HepG2 (cell line): Measurements from ENCODE around the gene EMC8. TPM values are rescaled to one million over a fixed set of nuclear protein-coding genes. Genes with fewer than 3 reads are reported as not detected.

ENCODE experiments used
- ATAC-seq: fragments of 200-7000 bp; cut with Tn5 transposase; 3 replicates; pipeline ENCODE4 v1.9.1; 2020; ENCODE audit warnings: mild to moderate bottlenecking, moderate library complexity
- BruUV-seq: library from RNA; stranded (reverse); fragments of 400-500 nt; replicated peaks from 2 replicates; lab custom pipeline; 2021; lab: Mats Ljungman, UMichigan
- CTCF ChIA-PET: fragments of 300-600 bp; formaldehyde crosslinking; extraction: SDS; loops from one replicate; lab custom pipeline; 2021; ENCODE audit warnings: low total read pairs, inconsistent platforms, low intra/inter-chr PET ratio; lab: Yijun Ruan, JAX
- POLR2A ChIA-PET: fragments of 350-600 bp; sonication (Branson Sonifier 250); formaldehyde crosslinking; loops from one replicate; lab custom pipeline; 2020; ENCODE audit warnings: antibody characterized with exemption, inconsistent platforms; lab: Yijun Ruan, JAX
- DNase-seq: peaks from one replicate; pipeline ENCODE4 v3.0.0-alpha.2; 2015; ENCODE audit warnings: low spot score
- FAIRE-seq: peaks from 3 replicates; lab custom pipeline; 2011; peaks lifted over from hg19 to GRCh38; lab: Jason Lieb, UNC
- H2AFZ ChIP-seq: one replicate; pipeline ENCODE4 v1.6.1; 2011; ENCODE audit warnings: low read length, inconsistent platforms
- H3K27ac ChIP-seq: fragments of 300-600 bp; 3 replicates; pipeline ENCODE4 v1.8.0; 2011; ENCODE audit warnings: mixed run types, mild to moderate bottlenecking, mixed read lengths, low read length, inconsistent platforms; ENCODE audit not compliant: insufficient read depth; ENCODE audit errors: extremely low read length
- H3K27me3 ChIP-seq, 2 experiments: fragments of 200-600 bp in 1 of 2; 2 replicates in 1 of 2; 3 replicates in 1 of 2; pipeline versions ENCODE4 v1.6.0 to v1.8.0; 2011; ENCODE audit warnings: low read length in 2 of 2, mild to moderate bottlenecking in 2 of 2, moderate library complexity in 2 of 2, inconsistent platforms in 1 of 2; ENCODE audit not compliant: insufficient read depth in 2 of 2, control insufficient read depth in 1 of 2
- H3K36me3 ChIP-seq, 2 experiments: fragments of 200-600 bp in 1 of 2; replicated peaks in 1 of 2; 2 replicates in 1 of 2; 3 replicates in 1 of 2; pipeline versions ENCODE4 v1.5.1 to v1.8.0; 2011; ENCODE audit warnings: low read length in 2 of 2, inconsistent platforms in 1 of 2; ENCODE audit not compliant: insufficient read depth in 2 of 2, control insufficient read depth in 1 of 2
- H3K4me1 ChIP-seq: 2 replicates; pipeline ENCODE4 v1.5.1; 2012; ENCODE audit warnings: low read length, inconsistent platforms; ENCODE audit not compliant: insufficient read depth
- H3K4me2 ChIP-seq: 2 replicates; pipeline ENCODE4 v1.6.0; 2011; ENCODE audit warnings: low read depth, low read length, inconsistent platforms
- H3K4me3 ChIP-seq, 3 experiments: fragments of 200-600 bp in 1 of 3; sonication (generic), shearing (Covaris generic) in 1 of 3; replicated peaks in 1 of 3; 2 replicates each; pipeline ENCODE4 v1.5.1; 2011 to 2016; ENCODE audit warnings: low read length in 3 of 3, inconsistent platforms in 2 of 3, low read depth in 2 of 3, mild to moderate bottlenecking in 2 of 3, control low read depth in 1 of 3, mixed read lengths in 1 of 3; ENCODE audit not compliant: insufficient read depth in 1 of 3
- H3K79me2 ChIP-seq: one replicate; pipeline ENCODE4 v1.6.1; 2011; ENCODE audit warnings: low read length, inconsistent platforms; ENCODE audit not compliant: insufficient read depth
- H3K9ac ChIP-seq: 2 replicates; pipeline ENCODE4 v1.6.0; 2011; ENCODE audit warnings: mild to moderate bottlenecking, low read depth, low read length, inconsistent platforms; ENCODE audit not compliant: insufficient read depth
- H3K9me3 ChIP-seq: 2 replicates; pipeline ENCODE4 v1.5.1; 2012; ENCODE audit warnings: mild to moderate bottlenecking, low read length
- H4K20me1 ChIP-seq: 2 replicates; pipeline ENCODE4 v1.6.0; 2011; ENCODE audit warnings: inconsistent platforms, mild to moderate bottlenecking, low read length, moderate library complexity; ENCODE audit not compliant: insufficient read depth
- DR1 ChIP-seq: sonication (generic); formaldehyde crosslinking; IDR thresholded peaks from 2 replicates; pipeline ENCODE4 v1.8.0; 2021; ENCODE audit warnings: mild to moderate bottlenecking, missing genetic modification reagents, inconsistent platforms
- KAT8 ChIP-seq: IDR thresholded peaks from 2 replicates; pipeline ENCODE4 v1.6.1; 2016; ENCODE audit warnings: missing genetic modification reagents, missing compliant biosample characterization
- SALL2 ChIP-seq: sonication (generic); formaldehyde crosslinking; IDR thresholded peaks from 2 replicates; pipeline ENCODE4 v1.8.1; 2023; ENCODE audit warnings: mild to moderate bottlenecking, missing genetic modification reagents, inconsistent platforms
- ZNF777 ChIP-seq: sonication (generic); formaldehyde crosslinking; IDR thresholded peaks from 2 replicates; pipeline ENCODE4 v1.4.0; 2020; ENCODE audit warnings: missing genetic modification reagents
- ZNF780A ChIP-seq: sonication (generic); formaldehyde crosslinking; IDR thresholded peaks from 2 replicates; pipeline ENCODE4 v1.8.0; 2022; ENCODE audit warnings: mild to moderate bottlenecking, missing genetic modification reagents, moderate library complexity
- WGBS: methylation state at CpG from one replicate; pipeline ENCODE4 v1.1.6; 2017; ENCODE audit warnings: low lambda C conversion rate; 5-methylcytosine and 5-hydroxymethylcytosine counted together
- in situ Hi-C: cut with HindIII; loops from 2 replicates; pipeline ENCODE4 v1.10.0; 2017; ENCODE audit warnings: low pct_unique_long_range_greater_than_20kb; ENCODE audit not compliant: extremely low pct_ligation_motif_present
- intact Hi-C: fragments of 100-400 bp; cut with micrococcal nuclease; formaldehyde crosslinking; loops from one replicate; pipeline ENCODE4 v1.10.0; 2022; ENCODE audit not compliant: unreplicated experiment
- polyA plus RNA-seq, 8 experiments: library from polyadenylated mRNA; depleted of rRNA in 3 of 8; stranded (reverse) in 7 of 8; unstranded in 1 of 8; fragments of >200 nt; fragmentation: Illumina TruSeq in 4 of 8; extraction: Trizol in 4 of 8; gene quantifications; 2 replicates each; pipeline versions ENCODE4 v1.2.1 to v1.2.3, GENCODE V29; 2011 to 2016; ENCODE audit warnings: low read depth in 4 of 8, missing spikeins in 1 of 8, mixed read lengths in 1 of 8; ENCODE audit not compliant: insufficient read depth in 1 of 8
- total RNA-seq, 5 experiments: library from RNA; depleted of rRNA; stranded (reverse); fragments of >200 nt; fragmentation: Illumina TruSeq; extraction: Trizol; gene quantifications; 2 replicates each; pipeline ENCODE4 v1.2.3, GENCODE V29; 2016; ENCODE audit warnings: low read depth in 1 of 5
- TF ChIP-seq, protein P1 (sequence below): sonication (generic); formaldehyde crosslinking; IDR thresholded peaks from 2 replicates; pipeline ENCODE4 v1.4.0; 2020; ENCODE audit warnings: missing genetic modification reagents, borderline replicate concordance
- TF ChIP-seq, protein P2 (sequence below): sonication (generic); formaldehyde crosslinking; IDR thresholded peaks from 2 replicates; pipeline ENCODE4 v1.4.0; 2020; ENCODE audit warnings: missing genetic modification reagents, borderline replicate concordance
- TF ChIP-seq, protein P3 (sequence below): sonication (generic); formaldehyde crosslinking; IDR thresholded peaks from 2 replicates; pipeline ENCODE4 v1.5.0; 2020; ENCODE audit warnings: mild to moderate bottlenecking, missing genetic modification reagents, borderline replicate concordance

Gene EMC8
- total and polyA plus RNA-seq, 2 of the 13 experiments (the other 11 are each of a cell fraction or from before 2014, with no cell fraction given) = 55.0 to 76.0 TPM

- in situ Hi-C loops (no loop called here), intact Hi-C loops (no loop called here)
- Histone ChIP-seq H3K9ac (no peak overlapping the region), H4K20me1 (peaks cover 8% of the 10 kb centered on the region; the same call in 1 of the 2 replicates), H3K4me3 (no peak overlapping the region), H3K9me3 (no peaks in the 10 kb centered on the region), H3K27me3 (peaks cover 37 to 81% of the 10 kb centered on the region in 2 experiments), H3K27ac (no peak overlapping the region), H2AFZ (no peak overlapping the region), H3K36me3 (no peaks in the 10 kb centered on the region), H3K4me2 (no peak overlapping the region), H3K4me1 (0 out of 2 replicates have a peak, but pooled peaks cover 22% of the 10 kb centered on the region), H3K79me2 (no peaks in the 10 kb centered on the region)
- CTCF ChIA-PET = no interaction called here
- no TSS peak for BruUV-seq
- DNase-seq (no peak), FAIRE-seq (no peak), ATAC-seq (no peak)
- POLR2A ChIA-PET = no interaction called here
- 23% methylated on average over 6 of the region's 6 CpGs for WGBS
- TF ChIP-seq, protein P1, sequence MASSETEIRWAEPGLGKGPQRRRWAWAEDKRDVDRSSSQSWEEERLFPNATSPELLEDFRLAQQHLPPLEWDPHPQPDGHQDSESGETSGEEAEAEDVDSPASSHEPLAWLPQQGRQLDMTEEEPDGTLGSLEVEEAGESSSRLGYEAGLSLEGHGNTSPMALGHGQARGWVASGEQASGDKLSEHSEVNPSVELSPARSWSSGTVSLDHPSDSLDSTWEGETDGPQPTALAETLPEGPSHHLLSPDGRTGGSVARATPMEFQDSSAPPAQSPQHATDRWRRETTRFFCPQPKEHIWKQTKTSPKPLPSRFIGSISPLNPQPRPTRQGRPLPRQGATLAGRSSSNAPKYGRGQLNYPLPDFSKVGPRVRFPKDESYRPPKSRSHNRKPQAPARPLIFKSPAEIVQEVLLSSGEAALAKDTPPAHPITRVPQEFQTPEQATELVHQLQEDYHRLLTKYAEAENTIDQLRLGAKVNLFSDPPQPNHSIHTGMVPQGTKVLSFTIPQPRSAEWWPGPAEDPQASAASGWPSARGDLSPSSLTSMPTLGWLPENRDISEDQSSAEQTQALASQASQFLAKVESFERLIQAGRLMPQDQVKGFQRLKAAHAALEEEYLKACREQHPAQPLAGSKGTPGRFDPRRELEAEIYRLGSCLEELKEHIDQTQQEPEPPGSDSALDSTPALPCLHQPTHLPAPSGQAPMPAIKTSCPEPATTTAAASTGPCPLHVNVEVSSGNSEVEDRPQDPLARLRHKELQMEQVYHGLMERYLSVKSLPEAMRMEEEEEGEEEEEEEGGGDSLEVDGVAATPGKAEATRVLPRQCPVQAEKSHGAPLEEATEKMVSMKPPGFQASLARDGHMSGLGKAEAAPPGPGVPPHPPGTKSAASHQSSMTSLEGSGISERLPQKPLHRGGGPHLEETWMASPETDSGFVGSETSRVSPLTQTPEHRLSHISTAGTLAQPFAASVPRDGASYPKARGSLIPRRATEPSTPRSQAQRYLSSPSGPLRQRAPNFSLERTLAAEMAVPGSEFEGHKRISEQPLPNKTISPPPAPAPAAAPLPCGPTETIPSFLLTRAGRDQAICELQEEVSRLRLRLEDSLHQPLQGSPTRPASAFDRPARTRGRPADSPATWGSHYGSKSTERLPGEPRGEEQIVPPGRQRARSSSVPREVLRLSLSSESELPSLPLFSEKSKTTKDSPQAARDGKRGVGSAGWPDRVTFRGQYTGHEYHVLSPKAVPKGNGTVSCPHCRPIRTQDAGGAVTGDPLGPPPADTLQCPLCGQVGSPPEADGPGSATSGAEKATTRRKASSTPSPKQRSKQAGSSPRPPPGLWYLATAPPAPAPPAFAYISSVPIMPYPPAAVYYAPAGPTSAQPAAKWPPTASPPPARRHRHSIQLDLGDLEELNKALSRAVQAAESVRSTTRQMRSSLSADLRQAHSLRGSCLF (CRISPR knock-in tag) = no peak
- TF ChIP-seq, protein P2, sequence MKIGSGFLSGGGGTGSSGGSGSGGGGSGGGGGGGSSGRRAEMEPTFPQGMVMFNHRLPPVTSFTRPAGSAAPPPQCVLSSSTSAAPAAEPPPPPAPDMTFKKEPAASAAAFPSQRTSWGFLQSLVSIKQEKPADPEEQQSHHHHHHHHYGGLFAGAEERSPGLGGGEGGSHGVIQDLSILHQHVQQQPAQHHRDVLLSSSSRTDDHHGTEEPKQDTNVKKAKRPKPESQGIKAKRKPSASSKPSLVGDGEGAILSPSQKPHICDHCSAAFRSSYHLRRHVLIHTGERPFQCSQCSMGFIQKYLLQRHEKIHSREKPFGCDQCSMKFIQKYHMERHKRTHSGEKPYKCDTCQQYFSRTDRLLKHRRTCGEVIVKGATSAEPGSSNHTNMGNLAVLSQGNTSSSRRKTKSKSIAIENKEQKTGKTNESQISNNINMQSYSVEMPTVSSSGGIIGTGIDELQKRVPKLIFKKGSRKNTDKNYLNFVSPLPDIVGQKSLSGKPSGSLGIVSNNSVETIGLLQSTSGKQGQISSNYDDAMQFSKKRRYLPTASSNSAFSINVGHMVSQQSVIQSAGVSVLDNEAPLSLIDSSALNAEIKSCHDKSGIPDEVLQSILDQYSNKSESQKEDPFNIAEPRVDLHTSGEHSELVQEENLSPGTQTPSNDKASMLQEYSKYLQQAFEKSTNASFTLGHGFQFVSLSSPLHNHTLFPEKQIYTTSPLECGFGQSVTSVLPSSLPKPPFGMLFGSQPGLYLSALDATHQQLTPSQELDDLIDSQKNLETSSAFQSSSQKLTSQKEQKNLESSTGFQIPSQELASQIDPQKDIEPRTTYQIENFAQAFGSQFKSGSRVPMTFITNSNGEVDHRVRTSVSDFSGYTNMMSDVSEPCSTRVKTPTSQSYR (CRISPR knock-in tag) = no peak
- TF ChIP-seq DR1 (CRISPR knock-in tag) (no peak), KAT8 (CRISPR knock-in tag) (no peak), ZNF777 (no peak), ZNF780A (no peak), SALL2 (CRISPR knock-in tag) (no peak)
- TF ChIP-seq, protein P3, sequence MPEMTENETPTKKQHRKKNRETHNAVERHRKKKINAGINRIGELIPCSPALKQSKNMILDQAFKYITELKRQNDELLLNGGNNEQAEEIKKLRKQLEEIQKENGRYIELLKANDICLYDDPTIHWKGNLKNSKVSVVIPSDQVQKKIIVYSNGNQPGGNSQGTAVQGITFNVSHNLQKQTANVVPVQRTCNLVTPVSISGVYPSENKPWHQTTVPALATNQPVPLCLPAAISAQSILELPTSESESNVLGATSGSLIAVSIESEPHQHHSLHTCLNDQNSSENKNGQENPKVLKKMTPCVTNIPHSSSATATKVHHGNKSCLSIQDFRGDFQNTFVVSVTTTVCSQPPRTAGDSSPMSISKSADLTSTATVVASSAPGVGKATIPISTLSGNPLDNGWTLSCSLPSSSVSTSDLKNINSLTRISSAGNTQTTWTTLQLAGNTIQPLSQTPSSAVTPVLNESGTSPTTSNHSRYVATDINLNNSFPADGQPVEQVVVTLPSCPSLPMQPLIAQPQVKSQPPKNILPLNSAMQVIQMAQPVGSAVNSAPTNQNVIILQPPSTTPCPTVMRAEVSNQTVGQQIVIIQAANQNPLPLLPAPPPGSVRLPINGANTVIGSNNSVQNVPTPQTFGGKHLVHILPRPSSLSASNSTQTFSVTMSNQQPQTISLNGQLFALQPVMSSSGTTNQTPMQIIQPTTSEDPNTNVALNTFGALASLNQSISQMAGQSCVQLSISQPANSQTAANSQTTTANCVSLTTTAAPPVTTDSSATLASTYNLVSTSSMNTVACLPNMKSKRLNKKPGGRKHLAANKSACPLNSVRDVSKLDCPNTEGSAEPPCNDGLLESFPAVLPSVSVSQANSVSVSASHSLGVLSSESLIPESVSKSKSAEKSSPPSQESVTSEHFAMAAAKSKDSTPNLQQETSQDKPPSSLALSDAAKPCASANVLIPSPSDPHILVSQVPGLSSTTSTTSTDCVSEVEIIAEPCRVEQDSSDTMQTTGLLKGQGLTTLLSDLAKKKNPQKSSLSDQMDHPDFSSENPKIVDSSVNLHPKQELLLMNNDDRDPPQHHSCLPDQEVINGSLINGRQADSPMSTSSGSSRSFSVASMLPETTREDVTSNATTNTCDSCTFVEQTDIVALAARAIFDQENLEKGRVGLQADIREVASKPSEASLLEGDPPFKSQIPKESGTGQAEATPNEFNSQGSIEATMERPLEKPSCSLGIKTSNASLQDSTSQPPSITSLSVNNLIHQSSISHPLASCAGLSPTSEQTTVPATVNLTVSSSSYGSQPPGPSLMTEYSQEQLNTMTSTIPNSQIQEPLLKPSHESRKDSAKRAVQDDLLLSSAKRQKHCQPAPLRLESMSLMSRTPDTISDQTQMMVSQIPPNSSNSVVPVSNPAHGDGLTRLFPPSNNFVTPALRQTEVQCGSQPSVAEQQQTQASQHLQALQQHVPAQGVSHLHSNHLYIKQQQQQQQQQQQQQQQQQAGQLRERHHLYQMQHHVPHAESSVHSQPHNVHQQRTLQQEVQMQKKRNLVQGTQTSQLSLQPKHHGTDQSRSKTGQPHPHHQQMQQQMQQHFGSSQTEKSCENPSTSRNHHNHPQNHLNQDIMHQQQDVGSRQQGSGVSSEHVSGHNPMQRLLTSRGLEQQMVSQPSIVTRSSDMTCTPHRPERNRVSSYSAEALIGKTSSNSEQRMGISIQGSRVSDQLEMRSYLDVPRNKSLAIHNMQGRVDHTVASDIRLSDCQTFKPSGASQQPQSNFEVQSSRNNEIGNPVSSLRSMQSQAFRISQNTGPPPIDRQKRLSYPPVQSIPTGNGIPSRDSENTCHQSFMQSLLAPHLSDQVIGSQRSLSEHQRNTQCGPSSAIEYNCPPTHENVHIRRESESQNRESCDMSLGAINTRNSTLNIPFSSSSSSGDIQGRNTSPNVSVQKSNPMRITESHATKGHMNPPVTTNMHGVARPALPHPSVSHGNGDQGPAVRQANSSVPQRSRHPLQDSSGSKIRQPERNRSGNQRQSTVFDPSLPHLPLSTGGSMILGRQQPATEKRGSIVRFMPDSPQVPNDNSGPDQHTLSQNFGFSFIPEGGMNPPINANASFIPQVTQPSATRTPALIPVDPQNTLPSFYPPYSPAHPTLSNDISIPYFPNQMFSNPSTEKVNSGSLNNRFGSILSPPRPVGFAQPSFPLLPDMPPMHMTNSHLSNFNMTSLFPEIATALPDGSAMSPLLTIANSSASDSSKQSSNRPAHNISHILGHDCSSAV (CRISPR knock-in tag) = no peak
Observed at GRCh38 chr16:85753559-85753958, 45.8 kb downstream of the EMC8 start.
